Stomach (tissue), 9 donors: ENCODE data around the gene PPP1R14B. TPM values are rescaled to one million over a fixed set of nuclear protein-coding genes. Genes with fewer than 3 reads are reported as not detected.

ENCODE experiments used
- DNase-seq, 2 donors: peaks; one replicate each; pipeline versions ENCODE4 v3.0.0 to v3.0.0-alpha.2; 2013 to 2019
- H3K27ac ChIP-seq, 5 donors: fragments of 200-600 bp in 4 of 5; sonication (generic) in 4 of 5; one replicate each; pipeline ENCODE4 v1.5.1; 2013 to 2019; ENCODE audit warnings: mild to moderate bottlenecking in 1 of 5, moderate library complexity in 1 of 5
- H3K27me3 ChIP-seq, 3 donors: fragments of 200-600 bp; sonication (generic); one replicate each; pipeline ENCODE4 v1.5.1; 2017 to 2019; ENCODE audit warnings: mixed run types in 1 of 3
- H3K36me3 ChIP-seq, 4 donors: fragments of 200-600 bp; sonication (generic); 1 replicate in 3 of 4; 2 replicates in 1 of 4; pipeline ENCODE4 v1.5.1; 2016 to 2019
- H3K4me1 ChIP-seq, 4 donors: fragments of 200-600 bp; sonication (generic); one replicate each; pipeline ENCODE4 v1.5.1; 2016 to 2019
- H3K4me3 ChIP-seq, 4 donors: fragments of 200-600 bp; sonication (generic) in 3 of 4; one replicate each; pipeline ENCODE4 v1.5.1; 2016 to 2019; ENCODE audit warnings: mild to moderate bottlenecking in 1 of 4
- H3K9me3 ChIP-seq, 4 donors: fragments of 200-600 bp; sonication (generic); one replicate each; pipeline ENCODE4 v1.5.1; 2016 to 2019
- CTCF ChIP-seq, 7 experiments: fragments of 450-650 bp in 4 of 7; fragments of 200-600 bp in 3 of 7; sonication (generic) in 3 of 7; IDR thresholded peaks; one replicate each; pipeline ENCODE4 v1.5.1; 2016 to 2019; ENCODE audit warnings: antibody characterized with exemption in 7 of 7, control low read depth in 2 of 7, mild to moderate bottlenecking in 1 of 7
- EP300 ChIP-seq: sonication (generic); formaldehyde crosslinking; IDR thresholded peaks from one replicate; pipeline ENCODE4 v1.6.1; 2017; ENCODE audit warnings: antibody characterized with exemption
- POLR2A ChIP-seq, 4 donors: fragments of 450-650 bp; IDR thresholded peaks; one replicate each; pipeline ENCODE4 v1.6.1; 2016; ENCODE audit warnings: antibody characterized with exemption in 4 of 4, control low read depth in 2 of 4, mild to moderate bottlenecking in 1 of 4, moderate library complexity in 1 of 4
- POLR2AphosphoS5 ChIP-seq, 3 donors: sonication (generic); formaldehyde crosslinking; IDR thresholded peaks; one replicate each; pipeline ENCODE4 v1.6.1; 2016; ENCODE audit warnings: antibody characterized with exemption in 3 of 3
- WGBS, 5 donors: extraction: QIAGEN DNeasy Blood & Tissue Kit in 3 of 5; methylation state at CpG; one replicate each; pipeline versions ENCODE4 v1.1.5 to v1.1.7; 2013 to 2018; 5-methylcytosine and 5-hydroxymethylcytosine counted together
- intact Hi-C: fragments of 100-400 bp; cut with DNase I; formaldehyde crosslinking; loops from one replicate; pipeline ENCODE4 v1.15.1; 2023; ENCODE audit warnings: low total_unique reads
- polyA plus RNA-seq, 3 donors: library from polyadenylated mRNA; stranded (reverse); fragments of 200-250 nt; gene quantifications; one replicate each; pipeline ENCODE4 v1.2.3, GENCODE V29; 2013
- total RNA-seq, 5 donors: library from RNA; depleted of rRNA; stranded (reverse); fragments of >200 nt; gene quantifications; one replicate each; pipeline versions ENCODE4 v1.1.0 to v1.2.3, GENCODE V29; 2014 to 2016
- donor health status: healthy with polysubstance abuse.
- donor health status: Bipolar disorder and iron deficiency.
- donor health status: healthy.

Gene PPP1R14B
- total and polyA plus RNA-seq, 8 donors: 39.3 to 234 (median 77.6) TPM

- Histone ChIP-seq H3K4me3 (no peak overlapping the region), H3K27ac (no peak overlapping the region), H3K9me3 (no peaks in the 10 kb centered on the region), H3K27me3 (peaks cover 26 to 67% (median 40%) of the 10 kb centered on the region in 3 donors), H3K4me1 (peaks cover 25 to 40% (median 32%) of the 10 kb centered on the region in 4 donors), H3K36me3 (peaks cover 0 to 7% (median 0%) of the 10 kb centered on the region in 4 donors)
- 45 to 56% (median 53%) methylated on average over 7 to 10 of the region's 10 CpGs for WGBS, 5 donors
- no peak for DNase-seq
- no peak for TF ChIP-seq POLR2AphosphoS5 (IDR thresholded peaks at IDR 0.05)
- no peak for TF ChIP-seq POLR2A (IDR thresholded peaks at IDR 0.05)
- TF ChIP-seq CTCF (IDR thresholded peaks at IDR 0.05): no peak
- TF ChIP-seq EP300: no peak
- intact Hi-C loops: loop anchor here (10.0 kb wide), 1 partner anchor 86 kb away; the partner anchor contains the start of gene FERMT3
Measured at GRCh38 chr11:64290352-64291261, 43.9 kb upstream of the PPP1R14B start.

- H3K36me3 ChIP-seq: peaks cover 0 to 7% (median 0%) of the 10 kb centered on the region in 4 donors
- peaks cover 26 to 52% (median 38%) of the 10 kb centered on the region in 3 donors for H3K27me3 ChIP-seq
- peaks cover 25 to 42% (median 36%) of the 10 kb centered on the region in 4 donors for H3K4me1 ChIP-seq
- WGBS, 5 donors: 89 to 96% (median 94%) methylated on average over 13 of the region's 13 CpGs
- no peak for TF ChIP-seq EP300
- no peak for TF ChIP-seq POLR2AphosphoS5 (IDR thresholded peaks at IDR 0.05)
- TF ChIP-seq CTCF (IDR thresholded peaks at IDR 0.05): no peak
- TF ChIP-seq POLR2A (IDR thresholded peaks at IDR 0.05): no peak
- H3K4me3 ChIP-seq: no peak overlapping the region
- H3K9me3 ChIP-seq: no peaks in the 10 kb centered on the region
- H3K27ac ChIP-seq: no peak overlapping the region
- DNase-seq: no peak
- intact Hi-C loops: no loop called here
Measured at GRCh38 chr11:64289002-64289564, 42.3 kb upstream of the PPP1R14B start.

GRCh38 chr11:64288353-64288750 is 41.6 kb upstream of the PPP1R14B start:
- intact Hi-C loops: no loop called here
- H3K4me1 ChIP-seq: peaks cover 31 to 49% (median 43%) of the 10 kb centered on the region in 4 donors
- WGBS, 5 donors: 85 to 96% (median 94%) methylated on average over 9 of the region's 9 CpGs

More at GRCh38 chr11:64288353-64288750, 41.6 kb upstream of the PPP1R14B start:
- no peak for DNase-seq
- Histone ChIP-seq H3K27me3 (peaks cover 25 to 45% (median 32%) of the 10 kb centered on the region in 3 donors), H3K9me3 (no peaks in the 10 kb centered on the region), H3K4me3 (no peak overlapping the region), H3K36me3 (peaks cover 0 to 7% (median 0%) of the 10 kb centered on the region in 4 donors), H3K27ac (no peak overlapping the region)
- TF ChIP-seq POLR2A (IDR thresholded peaks at IDR 0.05) (no peak), CTCF (IDR thresholded peaks at IDR 0.05) (no peak), POLR2AphosphoS5 (IDR thresholded peaks at IDR 0.05) (no peak), EP300 (no peak)
